GM13977 (cell line): Measurements from ENCODE around the gene OTOL1.

Experiments used
- DNase-seq: peaks from one replicate; pipeline ENCODE4 v3.0.0; 2012; ENCODE audit warnings: low spot score
- CTCF ChIP-seq: IDR thresholded peaks from 2 replicates; pipeline ENCODE4 v1.5.1; 2012; ENCODE audit warnings: mild to moderate bottlenecking, control low read depth; ENCODE audit not compliant: insufficient read depth; ENCODE audit errors: extremely low read depth, missing control alignments
- in situ Hi-C: fragments of 300-500 bp; cut with MboI; formaldehyde crosslinking; loops from one replicate; pipeline ENCODE4 v1.12.0; 2022; ENCODE audit warnings: low sequenced_read_pairs, low pct_unique_long_range_greater_than_20kb, mixed read lengths, inconsistent platforms; ENCODE audit not compliant: unreplicated experiment

The OTOL1 gene

DNA sequence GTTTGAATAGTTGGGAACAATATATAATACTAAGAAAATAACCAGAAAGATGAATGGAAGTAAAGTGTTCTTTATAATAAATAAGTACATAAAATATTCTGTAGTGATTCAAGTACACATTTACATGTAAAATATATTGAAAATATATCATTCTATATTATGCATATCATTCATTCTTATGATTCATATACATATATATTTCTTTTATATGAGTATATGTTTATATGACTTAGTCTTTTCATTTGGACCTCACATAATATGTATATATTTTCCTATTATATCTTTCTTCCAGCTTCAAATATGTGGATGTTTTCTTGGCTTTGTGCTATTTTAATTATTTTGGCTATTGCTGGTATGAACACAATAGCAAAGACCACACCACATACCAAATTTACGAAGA is at the start of gene OTOL1:
OTOL1 (plus strand) TSS at position 301 of the 400 bp plus-strand sequence; CDS start at position 301, 0 bp downstream.
- no peak for DNase-seq
- in situ Hi-C loops, result no loop called here
- no peak for TF ChIP-seq CTCF

DNA sequence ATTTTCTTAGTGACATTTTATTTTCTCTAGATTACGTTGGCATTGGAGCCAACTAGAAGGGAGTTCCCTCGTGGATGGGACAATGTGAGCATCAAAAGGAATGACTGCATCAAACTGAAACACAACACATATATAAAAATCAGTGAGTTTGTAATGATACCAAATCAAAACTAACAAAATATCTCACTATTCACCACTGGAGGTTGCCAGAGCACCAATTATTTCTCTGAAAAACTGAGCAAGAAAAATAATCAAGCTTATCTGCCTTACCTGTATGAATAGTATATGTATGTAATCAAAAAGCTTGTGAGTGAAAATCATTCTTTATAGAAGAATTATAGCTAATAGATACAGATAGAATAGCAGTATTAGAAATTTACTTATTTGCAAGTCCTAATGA is 46.8 kb upstream of the OTOL1 start:
- no peak for DNase-seq
- no peak for TF ChIP-seq CTCF
- in situ Hi-C loops, result no loop called here

GRCh38 chr3:161452179-161452578 is 44.4 kb upstream of the OTOL1 start:
- in situ Hi-C loops, result no loop called here
- no peak for DNase-seq
- no peak for TF ChIP-seq CTCF

- in situ Hi-C loops, result no loop called here
- no peak for TF ChIP-seq CTCF
- no peak for DNase-seq
Observed at GRCh38 chr3:161454615-161455014, 42.0 kb upstream of the OTOL1 start.

DNA sequence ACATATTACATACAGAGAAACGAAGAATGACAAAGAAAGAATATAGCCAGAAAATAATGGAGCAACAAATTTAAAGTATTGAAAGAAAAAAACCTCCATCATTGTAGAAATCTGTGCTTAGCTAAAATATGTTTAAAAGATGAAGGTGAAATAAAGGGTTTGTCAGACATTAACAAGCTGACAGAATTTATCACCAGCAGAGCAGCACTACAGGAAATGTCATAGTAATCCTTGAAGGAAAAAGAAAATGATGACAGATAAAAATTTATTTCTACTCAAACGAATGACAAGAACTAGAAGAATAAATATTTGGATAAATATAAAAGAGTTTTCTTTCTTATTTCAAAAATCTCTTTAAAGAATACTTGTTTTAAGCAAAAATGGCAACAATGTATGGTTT is 40.6 kb upstream of the OTOL1 start:
- in situ Hi-C loops, result no loop called here
- TF ChIP-seq CTCF, result no peak
- DNase-seq, result no peak

GRCh38 chr3:161462138-161462537 is 34.5 kb upstream of the OTOL1 start:
- no peak for DNase-seq
- in situ Hi-C loops, result no loop called here
- TF ChIP-seq CTCF, result no peak

DNA sequence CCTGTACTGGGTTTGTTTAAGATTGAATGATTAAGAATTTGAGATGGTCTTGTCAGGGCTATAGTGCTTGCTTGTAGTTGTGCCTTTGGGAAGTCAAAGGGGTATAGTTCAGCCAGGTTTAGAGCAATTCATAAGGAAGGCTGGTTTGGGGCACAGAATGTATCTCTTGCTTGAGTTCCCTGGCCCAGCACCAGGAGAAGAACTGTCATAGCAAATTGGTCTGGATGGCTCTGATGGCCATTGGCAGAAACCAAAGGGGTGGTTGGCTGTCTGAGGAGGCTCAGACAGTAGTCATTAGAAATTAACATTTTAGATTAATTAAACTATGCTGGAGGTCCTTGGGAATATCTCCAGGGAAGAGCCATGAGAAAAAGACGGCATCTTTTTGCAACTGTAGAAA is 25.4 kb upstream of the OTOL1 start:
- TF ChIP-seq CTCF, result no peak
- no peak for DNase-seq
- in situ Hi-C loops, result no loop called here
